Brain microvascular endothelial cell (primary cell): Measurements from ENCODE around the gene FLT1.

Source experiments
- DNase-seq: peaks from one replicate; pipeline ENCODE4 v3.0.0-alpha.2; 2020
- H3K27ac ChIP-seq: fragments of 250-450 bp; sonication (Bioruptor Pico); 2 replicates; pipeline ENCODE4 v1.5.1; 2020; ENCODE audit warnings: mild to moderate bottlenecking, moderate library complexity
- H3K27me3 ChIP-seq: fragments of 250-450 bp; sonication (Bioruptor Pico); replicated peaks from 2 replicates; pipeline ENCODE4 v1.5.1; 2020; ENCODE audit warnings: mild to moderate bottlenecking
- H3K36me3 ChIP-seq: fragments of 250-450 bp; sonication (Bioruptor Pico); replicated peaks from 2 replicates; pipeline ENCODE4 v1.5.1; 2020; ENCODE audit warnings: mild to moderate bottlenecking
- H3K4me3 ChIP-seq: 2 replicates; pipeline ENCODE4 v1.5.1; 2011; ENCODE audit warnings: low read depth, mild to moderate bottlenecking, control low read depth, low read length, moderate library complexity
- in situ Hi-C: cut with HindIII; loops from 2 replicates; pipeline ENCODE4 v1.10.0; 2017; ENCODE audit warnings: low sequenced_read_pairs, low pct_ligation_motif_present
- TF ChIP-seq, protein P1 (sequence below): IDR thresholded peaks from 2 replicates; pipeline ENCODE4 v1.5.1; 2011; ENCODE audit warnings: low read depth, mild to moderate bottlenecking, moderate library complexity, low read length, control low read depth, inconsistent platforms; ENCODE audit errors: missing control alignments

Gene FLT1

DNA sequence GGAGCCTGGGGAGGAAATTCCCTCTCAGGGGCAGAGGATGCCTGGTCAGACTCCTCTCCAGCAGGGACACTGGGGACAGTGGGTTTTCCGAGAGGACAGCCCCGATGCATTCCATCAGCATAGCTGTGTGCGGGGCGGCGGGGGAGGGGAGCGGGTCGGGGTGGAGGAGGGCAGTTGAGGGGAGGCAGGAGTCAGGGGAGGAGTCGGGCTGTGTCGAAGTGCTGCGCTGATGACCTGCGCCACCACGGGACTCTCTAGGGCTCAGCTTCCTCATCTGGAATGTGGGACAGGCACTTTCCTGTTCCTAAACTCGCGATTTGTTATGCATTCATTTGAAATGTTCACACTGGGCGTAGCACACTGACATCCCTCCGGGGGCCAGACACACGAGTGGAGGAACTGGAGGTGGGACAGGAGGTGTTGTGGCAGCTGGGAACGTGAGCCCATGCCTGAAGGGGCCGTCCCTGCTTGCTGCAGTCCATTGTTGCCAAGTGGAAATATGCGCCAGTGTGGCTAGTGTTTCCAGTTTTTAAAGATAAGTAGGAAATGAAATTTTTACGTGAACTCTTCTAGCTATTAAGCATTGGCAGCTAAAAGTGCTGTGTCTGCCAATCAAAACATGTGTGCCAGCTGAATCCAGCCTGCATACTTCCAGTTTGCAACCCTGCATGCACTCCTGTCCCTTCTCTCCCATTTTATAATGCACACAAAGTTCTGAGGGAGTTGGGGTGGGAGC lies 43.3 kb downstream of the FLT1 start:
- in situ Hi-C loops, result no loop called here
- TF ChIP-seq, protein P1, sequence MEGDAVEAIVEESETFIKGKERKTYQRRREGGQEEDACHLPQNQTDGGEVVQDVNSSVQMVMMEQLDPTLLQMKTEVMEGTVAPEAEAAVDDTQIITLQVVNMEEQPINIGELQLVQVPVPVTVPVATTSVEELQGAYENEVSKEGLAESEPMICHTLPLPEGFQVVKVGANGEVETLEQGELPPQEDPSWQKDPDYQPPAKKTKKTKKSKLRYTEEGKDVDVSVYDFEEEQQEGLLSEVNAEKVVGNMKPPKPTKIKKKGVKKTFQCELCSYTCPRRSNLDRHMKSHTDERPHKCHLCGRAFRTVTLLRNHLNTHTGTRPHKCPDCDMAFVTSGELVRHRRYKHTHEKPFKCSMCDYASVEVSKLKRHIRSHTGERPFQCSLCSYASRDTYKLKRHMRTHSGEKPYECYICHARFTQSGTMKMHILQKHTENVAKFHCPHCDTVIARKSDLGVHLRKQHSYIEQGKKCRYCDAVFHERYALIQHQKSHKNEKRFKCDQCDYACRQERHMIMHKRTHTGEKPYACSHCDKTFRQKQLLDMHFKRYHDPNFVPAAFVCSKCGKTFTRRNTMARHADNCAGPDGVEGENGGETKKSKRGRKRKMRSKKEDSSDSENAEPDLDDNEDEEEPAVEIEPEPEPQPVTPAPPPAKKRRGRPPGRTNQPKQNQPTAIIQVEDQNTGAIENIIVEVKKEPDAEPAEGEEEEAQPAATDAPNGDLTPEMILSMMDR, result no peak
- Histone ChIP-seq H3K27me3 (no peaks in the 10 kb centered on the region), H3K4me3 (peak overlapping the region; percentile 24), H3K36me3 (no peaks in the 10 kb centered on the region), H3K27ac (no peak overlapping the region)
- DNase-seq, result no peak

DNA sequence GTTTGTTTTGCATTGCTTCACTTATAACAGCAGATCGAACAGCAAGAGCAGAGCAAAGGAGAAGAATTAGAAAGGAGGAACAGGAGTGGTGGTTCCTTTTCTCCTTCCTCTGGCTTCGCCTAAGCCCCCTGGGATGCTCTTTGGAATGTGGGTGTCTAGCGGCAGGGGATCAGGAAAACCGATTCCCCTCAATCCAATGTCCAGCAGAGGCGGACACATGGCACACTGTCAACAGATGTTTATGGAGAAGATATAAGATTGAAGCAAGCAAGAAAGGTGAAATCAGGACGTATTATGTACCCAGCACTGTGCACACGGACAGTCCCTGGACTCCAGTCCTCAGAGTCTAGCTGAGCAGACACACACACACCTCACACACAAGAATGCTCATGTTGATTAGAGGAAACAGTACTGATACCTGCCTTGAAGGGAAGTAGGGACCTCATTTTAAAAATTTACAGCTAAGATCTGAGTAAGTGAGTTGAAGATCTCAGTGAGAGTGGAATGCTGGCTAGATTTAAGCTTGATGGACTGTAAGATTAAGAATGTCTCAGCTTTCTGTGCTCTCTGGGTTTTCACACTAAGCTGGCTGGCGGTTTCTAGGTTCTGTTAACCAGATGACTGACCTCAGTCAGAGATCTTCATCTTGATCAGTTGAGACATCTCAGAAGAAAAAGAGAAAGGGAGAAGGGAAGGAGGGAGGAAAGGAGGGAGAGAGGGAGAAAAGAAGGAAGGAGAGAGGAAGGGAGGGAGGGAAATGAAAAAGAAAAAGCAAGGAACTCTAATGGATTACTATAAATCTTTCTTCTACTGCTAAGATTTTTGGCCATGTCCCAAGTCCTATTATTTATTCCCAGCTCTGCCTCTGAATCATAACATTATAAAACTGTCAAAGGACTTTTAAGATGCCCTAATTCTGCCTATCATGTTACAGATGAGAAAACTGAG lies 44.8 kb downstream of the FLT1 start:
- H3K36me3 ChIP-seq, result no peaks in the 10 kb centered on the region
- TF ChIP-seq, protein P1, result no peak
- no peak for DNase-seq
- H3K27ac ChIP-seq, result no peak overlapping the region
- in situ Hi-C loops, result no loop called here
- no peak overlapping the region for H3K4me3 ChIP-seq
- H3K27me3 ChIP-seq, result no peaks in the 10 kb centered on the region

DNA sequence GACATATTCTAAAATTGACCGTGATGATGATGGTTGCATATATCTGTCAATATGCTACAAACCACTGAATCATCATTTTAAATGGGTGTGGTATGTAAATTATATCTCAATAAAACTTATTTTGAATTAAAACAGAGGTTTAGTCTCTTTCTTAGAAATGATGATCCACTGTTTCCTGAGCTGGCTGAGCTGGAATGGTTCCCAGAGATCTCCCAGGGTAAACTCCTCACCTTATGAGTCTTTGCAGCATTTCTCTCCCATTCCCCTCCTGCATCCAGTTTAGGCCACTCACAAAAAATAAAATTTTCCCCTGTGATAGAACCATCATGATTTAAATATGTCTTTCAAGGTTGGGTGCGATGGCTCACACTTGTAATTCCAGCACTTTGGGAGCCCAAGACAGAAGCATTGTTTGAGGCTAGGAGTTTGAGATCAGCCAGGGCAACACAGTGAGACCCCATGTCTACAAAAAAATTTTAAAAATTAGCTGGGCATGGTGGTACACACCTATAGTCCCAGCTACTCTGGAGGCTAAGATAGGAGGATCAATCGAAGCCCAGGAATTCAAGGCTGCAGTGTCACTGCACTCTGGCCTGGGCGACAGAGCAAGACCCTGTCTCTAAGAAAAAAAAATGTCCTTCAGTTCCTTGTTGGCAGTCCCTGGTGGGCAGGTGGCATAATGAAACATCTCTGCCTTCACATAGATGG lies 46.1 kb downstream of the FLT1 start:
- Histone ChIP-seq H3K36me3 (no peaks in the 10 kb centered on the region), H3K27ac (no peak overlapping the region), H3K27me3 (no peaks in the 10 kb centered on the region), H3K4me3 (no peak overlapping the region)
- DNase-seq, result no peak
- TF ChIP-seq, protein P1, result no peak
- in situ Hi-C loops, result no loop called here

DNA sequence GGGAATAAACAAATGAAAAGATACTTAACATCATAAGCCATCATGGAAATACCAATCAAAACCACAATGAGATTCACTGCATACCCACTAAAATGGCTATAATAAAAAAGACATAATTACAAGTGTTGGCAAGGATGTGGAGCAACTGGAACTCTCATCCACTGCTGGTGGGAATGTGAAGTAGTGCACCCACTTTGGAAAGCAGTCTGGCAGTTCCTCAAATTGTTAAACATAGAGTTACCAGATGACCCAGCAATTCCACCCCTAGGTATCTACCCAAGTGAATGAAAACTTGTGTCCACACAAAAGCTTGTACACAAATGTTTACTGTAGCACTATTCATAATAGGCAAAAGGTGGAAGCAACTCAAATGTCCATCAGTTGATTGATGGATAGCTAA lies 46.9 kb downstream of the FLT1 start:
- DNase-seq, result no peak
- no peaks in the 10 kb centered on the region for H3K36me3 ChIP-seq
- in situ Hi-C loops, result no loop called here

DNA sequence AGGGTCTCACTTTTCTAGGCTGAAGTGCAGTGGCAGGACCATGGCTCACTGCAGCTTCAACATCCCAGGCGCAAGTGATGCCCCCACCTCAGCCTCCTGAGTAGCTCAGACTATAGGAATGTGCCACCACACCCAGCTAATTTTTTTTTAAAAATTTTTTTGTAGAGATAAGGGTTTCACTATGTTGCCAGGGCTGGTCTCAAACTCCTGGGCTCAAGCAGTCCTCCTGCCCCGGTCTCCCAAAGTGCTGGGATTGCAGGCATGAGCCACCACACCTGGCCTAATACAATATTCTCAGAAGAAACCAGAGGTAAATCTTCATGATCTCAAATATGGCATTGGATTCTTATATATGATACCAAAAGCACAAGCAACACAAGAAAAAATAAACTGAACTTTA lies 47.7 kb downstream of the FLT1 start:
- Histone ChIP-seq H3K36me3 (no peaks in the 10 kb centered on the region), H3K27me3 (no peaks in the 10 kb centered on the region), H3K4me3 (no peak overlapping the region), H3K27ac (no peak overlapping the region)
- in situ Hi-C loops, result no loop called here
- DNase-seq, result no peak
- TF ChIP-seq, protein P1, result no peak

More for the DNA sequence above, 46.9 kb downstream of the FLT1 start:
- Histone ChIP-seq H3K27me3 (no peaks in the 10 kb centered on the region), H3K27ac (no peak overlapping the region), H3K4me3 (no peak overlapping the region)
- TF ChIP-seq, protein P1, result no peak
